CD14-positive monocyte (primary cell): ENCODE measurements around the gene CERK. TPM values are rescaled to one million over a fixed set of nuclear protein-coding genes. Genes with fewer than 3 reads are reported as not detected.

ENCODE experiments used
- DNase-seq, 3 donors: peaks; one replicate each; pipeline ENCODE4 v3.0.0-alpha.2; 2011 to 2022
- H2AFZ ChIP-seq: 2 replicates; pipeline ENCODE4 v1.6.0; 2012; ENCODE audit warnings: mild to moderate bottlenecking, low read depth, low read length, inconsistent platforms; ENCODE audit not compliant: insufficient read depth, poor library complexity, severe bottlenecking
- H3K27ac ChIP-seq, 2 donors: 1 replicate in 1 of 2; 2 replicates in 1 of 2; pipeline ENCODE4 v1.5.1; 2012 to 2013; ENCODE audit warnings: low read length in 2 of 2, control low read depth in 1 of 2, inconsistent platforms in 1 of 2, low read depth in 1 of 2, mild to moderate bottlenecking in 1 of 2
- H3K27me3 ChIP-seq, 2 donors: one replicate each; pipeline versions ENCODE4 v1.6.0 to v1.6.1; 2011 to 2013; ENCODE audit warnings: low read length in 2 of 2; ENCODE audit not compliant: control insufficient read depth in 2 of 2, insufficient read depth in 2 of 2
- H3K36me3 ChIP-seq, 2 donors: replicated peaks in 1 of 2; 1 replicate in 1 of 2; 2 replicates in 1 of 2; pipeline versions ENCODE4 v1.5.1 to v1.6.1; 2012 to 2013; ENCODE audit warnings: low read length in 2 of 2, control low read depth in 1 of 2, inconsistent platforms in 1 of 2, mild to moderate bottlenecking in 1 of 2; ENCODE audit not compliant: insufficient read depth in 2 of 2, control insufficient read depth in 1 of 2
- H3K4me1 ChIP-seq, 2 donors: 1 replicate in 1 of 2; 2 replicates in 1 of 2; pipeline versions ENCODE4 v1.5.1 to v1.6.1; 2012 to 2013; ENCODE audit warnings: low read length in 2 of 2, control low read depth in 1 of 2, inconsistent platforms in 1 of 2, mild to moderate bottlenecking in 1 of 2, moderate library complexity in 1 of 2; ENCODE audit not compliant: insufficient read depth in 2 of 2, control insufficient read depth in 1 of 2
- H3K4me2 ChIP-seq: replicated peaks from 2 replicates; pipeline ENCODE3; 2012; ENCODE audit warnings: low read length, moderate library complexity, mild to moderate bottlenecking; ENCODE audit not compliant: poor library complexity, severe bottlenecking; ENCODE audit errors: extremely low read depth
- H3K4me3 ChIP-seq, 3 experiments: fragments of 200-600 bp in 1 of 3; sonication (generic) in 1 of 3; replicated peaks in 1 of 3; 1 replicate in 2 of 3; 2 replicates in 1 of 3; pipeline ENCODE4 v1.5.1; 2011 to 2013; ENCODE audit warnings: low read length in 3 of 3, mild to moderate bottlenecking in 3 of 3, control low read depth in 2 of 3, low read depth in 2 of 3, inconsistent platforms in 1 of 3, moderate library complexity in 1 of 3
- H3K79me2 ChIP-seq: 2 replicates; pipeline ENCODE4 v1.6.0; 2012; ENCODE audit warnings: mild to moderate bottlenecking, control low read depth, inconsistent platforms, low read length, moderate library complexity; ENCODE audit not compliant: insufficient read depth
- H3K9ac ChIP-seq: 2 replicates; pipeline ENCODE4 v1.6.0; 2017; ENCODE audit warnings: low read length, mild to moderate bottlenecking; ENCODE audit not compliant: insufficient read depth, poor library complexity, severe bottlenecking
- H3K9me3 ChIP-seq, 2 donors: replicated peaks in 1 of 2; 1 replicate in 1 of 2; 2 replicates in 1 of 2; pipeline versions ENCODE4 v1.5.1 to v1.6.1; 2012 to 2013; ENCODE audit warnings: low read length in 2 of 2, control low read depth in 1 of 2; ENCODE audit not compliant: control insufficient read depth in 1 of 2, insufficient read depth in 1 of 2
- H4K20me1 ChIP-seq: 2 replicates; pipeline ENCODE4 v1.6.0; 2012; ENCODE audit warnings: mild to moderate bottlenecking, low read length, control low read depth, moderate library complexity; ENCODE audit not compliant: insufficient read depth
- H3K27ac Mint-ChIP-seq, 7 donors: one replicate each; pipeline ENCODE4 v1.8.0; 2020; ENCODE audit warnings: mild to moderate bottlenecking in 7 of 7, mixed read lengths in 7 of 7, moderate library complexity in 6 of 7, inconsistent platforms in 2 of 7
- H3K27me3 Mint-ChIP-seq, 3 donors: one replicate each; pipeline ENCODE4 v1.8.0; 2021 to 2022; ENCODE audit warnings: low read depth in 3 of 3, mild to moderate bottlenecking in 3 of 3, mixed read lengths in 3 of 3, moderate library complexity in 3 of 3, inconsistent platforms in 1 of 3
- H3K36me3 Mint-ChIP-seq, 2 donors: one replicate each; pipeline ENCODE4 v1.8.0; 2020; ENCODE audit warnings: mixed read lengths in 2 of 2, inconsistent platforms in 1 of 2, mild to moderate bottlenecking in 1 of 2
- H3K4me1 Mint-ChIP-seq: one replicate; pipeline ENCODE4 v1.8.0; 2020; ENCODE audit warnings: mild to moderate bottlenecking, mixed read lengths
- H3K4me3 Mint-ChIP-seq, 2 donors: one replicate each; pipeline ENCODE4 v1.8.0; 2020; ENCODE audit warnings: mild to moderate bottlenecking in 2 of 2, mixed read lengths in 2 of 2, moderate library complexity in 1 of 2
- H3K9me3 Mint-ChIP-seq, 7 donors: one replicate each; pipeline ENCODE4 v1.8.0; 2020 to 2022; ENCODE audit warnings: mixed read lengths in 7 of 7, mild to moderate bottlenecking in 6 of 7, moderate library complexity in 6 of 7, inconsistent platforms in 2 of 7
- CTCF ChIP-seq: fragments of 200-600 bp; IDR thresholded peaks from one replicate; pipeline ENCODE4 v1.8.0; 2022; ENCODE audit warnings: antibody characterized with exemption, mild to moderate bottlenecking
- WGBS: methylation state at CpG from one replicate; pipeline ENCODE4 v1.1.5; 2013; ENCODE audit warnings: missing lambda C conversion rate; ENCODE audit not compliant: insufficient coverage; 5-methylcytosine and 5-hydroxymethylcytosine counted together
- intact Hi-C, 2 donors: fragments of 100-400 bp; cut with micrococcal nuclease; formaldehyde crosslinking; loops; one replicate each; pipeline versions ENCODE4 v1.15.0 to v1.15.1; 2023
- polyA plus RNA-seq, 3 donors: library from polyadenylated mRNA; depleted of rRNA in 1 of 3; unstranded in 2 of 3; stranded (reverse) in 1 of 3; fragments of 300-500 nt in 2 of 3; fragments of >200 nt in 1 of 3; fragmentation: Illumina TruSeq in 2 of 3; gene quantifications; 1 replicate in 2 of 3; 2 replicates in 1 of 3; pipeline ENCODE4 v1.2.3, GENCODE V29; 2012 to 2021

The CERK gene
- polyA plus RNA-seq, 3 donors, result 22.4 to 40.2 (median 24.5) TPM

GRCh38 chr22:46728470-46728869 is 9.6 kb downstream of the CERK start:
- H3K9ac ChIP-seq, result no peak overlapping the region
- no peaks in the 10 kb centered on the region for H3K9me3 ChIP-seq
- no peak for DNase-seq
- no peak overlapping the region for H2AFZ ChIP-seq
- intact Hi-C loops, result no loop called here
- peak overlapping the region in 1 of 2 donors; percentile 9 for H3K27ac ChIP-seq
- peaks cover 42 to 84% of the 10 kb centered on the region in 2 donors for H3K36me3 Mint-ChIP-seq
- H3K4me3 Mint-ChIP-seq, result no peak overlapping the region
- peaks cover 100% of the 10 kb centered on the region for H4K20me1 ChIP-seq
- no peak overlapping the region for H3K27ac Mint-ChIP-seq
- H3K4me3 ChIP-seq, result no peak overlapping the region
- H3K27me3 ChIP-seq, result no peaks in the 10 kb centered on the region
- TF ChIP-seq CTCF, result no peak
- peaks cover 41 to 79% of the 10 kb centered on the region in 2 donors for H3K36me3 ChIP-seq
- no peaks in the 10 kb centered on the region for H3K27me3 Mint-ChIP-seq
- peaks cover 12% of the 10 kb centered on the region for H3K4me1 Mint-ChIP-seq
- no peaks in the 10 kb centered on the region for H3K4me1 ChIP-seq
- H3K79me2 ChIP-seq, result peaks cover 100% of the 10 kb centered on the region
- no peaks in the 10 kb centered on the region for H3K9me3 Mint-ChIP-seq
- WGBS, result 98% methylated on average over 10 of the region's 11 CpGs
- no peak overlapping the region for H3K4me2 ChIP-seq

GRCh38 chr22:46727813-46728364 is 10.2 kb downstream of the CERK start:
- H4K20me1 ChIP-seq, result peaks cover 100% of the 10 kb centered on the region
- H3K4me3 Mint-ChIP-seq, result no peak overlapping the region
- peaks cover 43 to 83% of the 10 kb centered on the region in 2 donors for H3K36me3 ChIP-seq
- 92% methylated on average over 15 of the region's 19 CpGs for WGBS
- peaks cover 100% of the 10 kb centered on the region for H3K79me2 ChIP-seq
- intact Hi-C loops, result no loop called here
- no peaks in the 10 kb centered on the region for H3K4me1 ChIP-seq
- no peak overlapping the region for H2AFZ ChIP-seq
- H3K27ac Mint-ChIP-seq, result no peak overlapping the region
- no peak overlapping the region for H3K4me2 ChIP-seq
- no peak overlapping the region for H3K9ac ChIP-seq
- no peaks in the 10 kb centered on the region for H3K27me3 ChIP-seq
- peaks cover 12% of the 10 kb centered on the region for H3K4me1 Mint-ChIP-seq
- H3K27ac ChIP-seq, result peak overlapping the region in 1 of 2 donors; percentile 9
- TF ChIP-seq CTCF, result no peak
- H3K27me3 Mint-ChIP-seq, result no peaks in the 10 kb centered on the region
- H3K9me3 Mint-ChIP-seq, result no peaks in the 10 kb centered on the region
- H3K4me3 ChIP-seq, result no peak overlapping the region
- DNase-seq, result no peak
- H3K9me3 ChIP-seq, result no peaks in the 10 kb centered on the region
- peaks cover 45 to 90% of the 10 kb centered on the region in 2 donors for H3K36me3 Mint-ChIP-seq
